GM21528 (cell line): Measurements from ENCODE around the gene CST3.
"Not testable (repeated sequence)": the region's sequence is repeated elsewhere in the genome, so short reads cannot be mapped to it uniquely, and the experiment has no call there.

Experiments used
- ATAC-seq: cut with Tn5 transposase; IDR thresholded peaks from one replicate; pipeline ENCODE4 v1.9.1; 2021; ENCODE audit warnings: mild to moderate bottlenecking, moderate library complexity; ENCODE audit not compliant: unreplicated experiment, low FRiP score

CST3 gene

DNA sequence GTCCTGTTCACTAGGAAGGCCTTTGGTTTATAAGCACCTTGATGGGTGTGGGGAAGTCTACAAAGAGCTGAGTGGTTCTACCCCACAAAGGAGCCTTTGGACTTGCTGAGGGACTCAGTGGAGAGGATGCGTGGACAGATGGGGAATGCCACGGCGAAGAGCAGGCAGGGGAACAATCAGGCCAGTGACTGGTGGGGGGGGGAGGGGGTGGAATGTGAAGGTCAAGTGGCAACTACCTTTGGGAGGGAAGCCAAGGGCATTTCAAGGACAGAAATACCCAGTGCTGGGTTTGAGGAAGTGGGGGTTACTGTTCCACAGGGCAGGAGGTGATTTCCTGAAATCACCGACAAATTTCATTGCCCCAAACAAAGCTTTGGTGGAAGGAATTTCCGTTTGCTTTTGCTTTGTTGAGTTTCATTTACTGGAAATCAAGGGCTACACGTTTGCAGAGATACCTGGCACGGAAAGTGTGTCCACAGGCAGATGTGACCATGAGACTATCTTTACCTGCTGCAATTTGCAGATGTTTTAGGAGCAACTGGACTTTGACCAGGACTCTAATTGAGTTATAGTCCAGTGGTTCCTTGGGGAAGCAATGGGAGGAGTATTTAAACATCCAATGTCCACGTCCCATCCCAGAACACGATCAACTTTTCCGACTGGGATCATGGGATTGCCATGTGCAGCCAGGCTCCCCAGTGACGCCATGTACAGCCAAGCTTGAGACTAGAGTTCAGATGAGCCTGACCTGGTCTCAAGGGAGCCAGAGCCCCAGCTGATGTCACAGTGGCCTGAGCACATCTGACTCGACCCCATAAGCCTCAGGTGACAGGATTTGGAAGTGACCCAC lies 8.0 kb downstream of the CST3 start:
- ATAC-seq: no peak

DNA sequence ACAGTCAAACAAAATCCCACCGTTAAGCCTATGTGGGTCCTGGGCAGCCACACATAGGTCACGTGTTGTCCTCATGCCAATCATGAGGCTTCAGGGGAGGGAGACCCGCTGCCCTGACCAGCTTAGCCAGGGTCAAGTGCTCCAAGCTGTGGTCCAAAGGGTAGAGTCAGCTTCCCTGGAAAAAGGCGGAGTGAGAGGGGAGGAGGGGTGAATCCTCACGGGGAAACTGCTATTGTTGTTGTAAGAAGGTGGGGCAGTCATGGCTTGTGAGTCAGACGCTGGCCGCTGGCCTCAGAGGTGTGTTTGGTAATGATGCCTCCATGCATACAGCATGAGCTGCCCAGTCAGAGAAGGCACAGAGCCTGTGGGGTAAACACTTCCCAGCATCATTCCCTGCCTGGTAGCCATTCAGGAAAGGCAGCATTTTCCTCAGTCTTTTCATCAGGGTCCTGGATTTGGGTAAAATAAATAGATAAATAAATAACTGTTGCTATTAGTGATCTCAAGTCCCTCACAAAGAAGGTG lies 8.7 kb downstream of the CST3 start:
- ATAC-seq: no peak

DNA sequence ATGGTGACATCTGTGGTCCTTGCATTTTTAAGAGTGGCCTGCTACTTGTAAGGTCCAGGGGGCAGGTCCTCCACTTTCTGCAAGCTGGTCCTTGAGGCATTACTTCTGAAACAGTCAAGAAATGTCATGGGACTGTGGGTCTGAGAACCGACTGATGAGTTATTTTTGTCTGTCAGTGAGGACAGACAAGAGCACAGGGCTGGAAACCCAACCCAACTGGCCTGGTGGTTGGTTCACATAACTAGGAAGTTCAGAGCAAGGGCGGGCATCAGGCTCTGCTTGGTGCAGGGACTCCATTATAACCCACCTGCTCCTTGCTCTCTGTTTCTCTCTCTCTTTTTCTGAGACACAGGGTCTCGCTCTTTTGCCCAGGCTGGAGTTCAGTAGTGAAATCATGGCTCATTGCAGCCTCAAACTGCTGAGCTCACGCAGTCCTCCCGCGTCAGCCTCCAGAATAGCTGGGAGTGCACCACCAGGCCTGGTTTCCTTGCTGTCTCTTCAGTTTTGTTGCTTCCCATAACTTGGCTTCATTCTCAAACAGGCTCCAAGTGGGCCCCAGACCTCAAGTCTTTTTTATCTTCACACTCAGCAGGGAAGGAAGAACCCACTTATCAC lies 9.2 kb downstream of the CST3 start:
- no peak for ATAC-seq

DNA sequence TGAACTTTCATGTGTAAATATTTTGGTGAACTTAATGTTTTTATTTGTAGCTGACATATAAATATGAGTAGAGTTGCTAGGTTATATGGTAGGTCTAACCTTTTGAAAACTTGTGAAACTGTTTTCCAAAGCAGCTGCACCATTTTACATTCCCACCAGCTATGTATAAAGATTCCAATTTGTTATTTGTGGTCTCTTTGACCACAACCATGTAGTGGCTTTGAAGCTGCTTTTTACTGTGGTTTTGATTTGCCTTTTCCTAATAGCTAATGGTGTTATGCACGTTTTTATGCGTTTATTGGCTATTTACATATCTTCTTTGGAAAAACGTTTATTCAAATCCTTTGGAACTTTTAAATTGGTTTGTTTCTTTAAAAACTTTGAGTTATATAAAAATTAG lies 10.3 kb downstream of the CST3 start:
- no peak for ATAC-seq

DNA sequence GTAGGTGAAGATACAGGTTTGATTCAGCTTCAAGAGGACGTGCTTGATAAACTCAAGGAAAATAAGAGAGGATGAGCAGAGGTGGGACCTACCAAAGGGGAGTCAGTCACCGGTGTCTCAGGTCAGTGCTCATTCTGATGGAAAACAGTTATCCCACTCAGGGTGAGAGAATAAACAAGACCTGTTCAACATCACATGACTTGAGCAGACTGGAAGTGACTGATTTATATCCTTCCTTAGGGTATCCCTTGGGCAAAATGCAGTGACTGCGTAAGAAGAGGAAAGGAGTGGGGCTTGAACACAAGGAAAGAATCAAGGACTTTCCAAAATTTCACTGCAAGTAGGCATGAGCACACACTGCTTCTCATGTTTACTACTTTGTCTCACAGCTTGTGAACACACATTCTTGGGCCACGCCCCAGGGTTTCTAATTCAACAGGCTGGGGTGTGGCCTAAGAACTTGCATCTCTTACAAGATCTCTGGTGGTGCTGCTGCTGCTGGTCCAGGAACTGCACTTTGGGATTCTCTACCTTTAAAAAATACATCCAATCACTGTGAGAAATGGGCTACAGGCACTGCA lies 11.6 kb downstream of the CST3 start:
- ATAC-seq: no peak

DNA sequence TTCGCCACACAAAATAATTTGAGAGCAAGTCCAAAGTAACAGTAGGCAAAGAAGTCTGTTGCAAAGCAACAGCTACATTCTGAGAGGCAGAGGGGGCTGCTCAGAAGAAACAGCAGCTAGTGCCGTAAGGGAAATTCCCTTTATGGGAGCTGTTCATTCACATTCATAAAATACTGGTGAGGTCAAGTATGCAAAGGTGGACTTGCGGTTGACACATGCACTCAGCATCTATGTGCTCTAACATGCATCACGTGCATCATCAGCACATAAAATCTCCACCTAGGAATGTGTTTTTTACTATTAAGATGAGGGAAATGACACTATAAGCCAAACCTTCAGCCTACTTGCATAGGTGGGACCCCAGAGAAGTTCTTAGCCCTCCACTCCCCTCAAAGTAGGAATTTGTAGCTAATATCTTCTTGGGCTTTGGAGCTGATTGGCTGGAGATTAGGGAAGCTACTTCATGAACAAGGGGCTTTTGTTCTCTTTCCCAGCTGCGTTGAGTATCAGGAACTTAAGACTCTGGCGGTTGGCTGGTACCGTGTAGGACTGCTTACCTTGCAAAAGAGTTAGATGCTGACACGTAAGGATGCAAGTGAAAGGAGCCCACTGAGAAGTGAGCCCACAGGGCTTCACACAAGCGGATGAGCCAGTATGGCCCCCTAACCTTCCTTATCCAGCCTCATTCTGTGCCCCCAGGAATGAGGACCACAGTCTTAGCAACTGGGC lies 12.4 kb downstream of the CST3 start:
- no peak for ATAC-seq

DNA sequence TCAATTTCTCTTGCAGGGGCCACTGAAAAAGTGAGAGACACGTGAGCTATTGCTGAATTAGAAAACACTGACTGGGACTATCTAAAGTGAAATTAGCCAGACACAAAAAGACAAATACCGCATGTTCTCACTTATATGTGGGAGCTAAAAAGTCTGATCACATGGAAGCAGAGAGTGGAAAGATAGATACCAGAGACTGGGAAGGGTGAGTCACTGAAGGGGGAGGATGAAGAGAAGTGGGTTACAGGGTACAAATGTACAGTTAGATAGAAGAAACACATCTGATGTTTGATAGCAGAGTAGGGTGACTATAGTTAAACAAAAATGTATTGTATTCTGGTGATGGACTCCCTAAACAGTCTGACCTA lies 13.4 kb downstream of the CST3 start:
- ATAC-seq: no peak

DNA sequence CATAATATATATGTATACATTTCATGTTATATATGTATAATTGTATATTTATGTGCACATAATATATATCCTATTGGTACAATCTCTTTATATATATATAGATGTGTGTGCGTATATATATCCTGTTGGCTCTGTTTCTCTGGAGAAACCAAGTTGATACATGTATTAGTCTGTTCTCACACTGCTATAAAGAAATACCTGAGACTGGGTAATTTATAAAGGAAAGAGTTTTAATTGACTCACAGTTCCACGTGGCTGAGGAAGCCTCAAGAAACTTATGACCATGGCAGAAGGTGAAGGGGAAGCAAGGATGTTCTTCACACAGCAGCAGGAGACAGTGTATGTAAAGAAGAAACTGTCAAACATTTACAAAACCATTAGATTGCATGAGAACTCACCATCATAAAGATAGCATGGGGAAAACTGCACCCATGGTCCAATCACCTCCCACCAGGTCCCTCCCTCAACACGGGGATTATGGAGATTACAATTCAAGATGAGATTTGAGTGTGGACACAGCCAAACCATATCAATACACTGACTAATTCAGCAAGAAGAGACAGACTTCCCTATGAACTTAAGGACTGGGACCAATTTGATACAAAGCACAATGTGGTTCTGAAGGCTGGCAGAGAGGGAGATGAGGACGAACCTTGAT lies 14.0 kb downstream of the CST3 start:
- no peak for ATAC-seq

DNA sequence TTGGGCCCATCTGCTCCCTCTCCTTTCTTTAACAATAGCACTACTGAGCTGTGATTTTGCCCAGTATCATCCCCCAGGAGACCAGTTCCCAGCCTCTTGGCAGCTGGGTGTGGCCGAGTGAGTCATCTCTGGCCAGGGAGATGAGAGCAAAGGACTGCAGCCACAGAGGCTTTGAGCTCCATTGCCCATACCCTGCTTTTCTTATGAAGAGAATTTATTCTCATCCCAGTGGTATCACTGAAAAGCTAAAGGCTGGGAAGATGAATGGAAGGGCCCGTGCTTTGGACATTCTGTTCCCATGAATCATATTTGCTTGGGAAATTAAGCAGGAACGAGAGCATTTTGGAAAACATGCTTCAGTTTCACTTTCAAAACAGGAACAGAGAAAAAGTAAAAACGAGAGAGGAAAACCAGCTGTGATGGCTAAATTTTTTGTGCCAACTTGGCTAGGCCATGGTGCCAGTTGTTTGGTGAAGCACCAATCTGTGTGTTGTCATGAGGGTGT lies 14.9 kb downstream of the CST3 start:
- no peak for ATAC-seq

DNA sequence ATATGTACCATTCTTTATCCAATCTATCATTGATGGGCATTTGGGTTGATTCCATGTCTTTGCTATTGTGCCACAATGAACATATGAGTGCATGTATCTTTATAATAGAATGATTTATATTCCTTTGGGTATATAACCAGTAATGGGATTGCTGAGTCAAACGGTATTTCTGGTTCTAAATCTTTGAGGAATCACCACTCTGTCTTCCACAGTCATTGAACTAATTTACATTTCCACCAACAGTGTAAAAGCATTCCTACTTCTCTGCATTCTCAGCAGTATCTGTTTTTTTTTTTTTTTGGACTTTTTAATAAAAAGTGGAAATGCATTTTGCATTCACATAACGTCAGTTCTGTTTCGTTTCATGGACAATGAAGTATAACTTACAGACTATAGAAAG lies 15.4 kb downstream of the CST3 start:
- not testable (repeated sequence) for ATAC-seq

DNA sequence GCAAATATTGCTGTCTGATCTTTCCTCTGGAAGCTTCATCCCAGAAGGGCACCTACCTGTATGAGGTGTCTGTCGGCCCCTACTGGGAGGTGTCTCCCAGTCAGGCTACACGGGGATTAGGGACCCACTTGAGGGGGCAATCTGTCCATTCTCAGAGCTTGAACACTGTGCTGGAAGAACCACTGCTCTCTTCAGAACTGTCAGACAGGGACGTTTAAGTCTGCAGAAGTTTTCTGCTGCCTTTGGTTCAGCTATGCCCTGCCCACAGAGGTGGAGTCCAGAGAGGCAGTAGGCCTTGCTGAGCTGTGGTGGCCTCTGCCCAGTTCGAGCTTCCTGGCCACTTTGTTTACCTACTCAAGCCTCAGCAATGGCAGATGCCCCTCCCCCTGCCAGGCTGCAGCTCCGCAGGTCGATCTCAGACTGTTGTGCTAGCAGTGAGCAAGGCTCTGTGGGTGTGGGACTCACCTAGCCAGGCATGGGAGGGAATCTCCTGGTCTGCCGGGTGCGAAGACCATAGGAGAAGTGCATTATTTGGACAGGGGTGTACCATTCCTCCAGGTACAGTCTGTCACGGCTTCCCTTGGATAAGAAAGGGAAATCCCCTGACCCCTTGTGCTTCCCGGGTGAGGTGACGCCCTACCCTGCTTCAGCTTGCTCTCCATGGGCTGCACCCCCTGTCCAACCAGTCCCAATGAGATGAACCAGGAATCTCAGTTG lies 16.9 kb downstream of the CST3 start:
- not testable (repeated sequence) for ATAC-seq

DNA sequence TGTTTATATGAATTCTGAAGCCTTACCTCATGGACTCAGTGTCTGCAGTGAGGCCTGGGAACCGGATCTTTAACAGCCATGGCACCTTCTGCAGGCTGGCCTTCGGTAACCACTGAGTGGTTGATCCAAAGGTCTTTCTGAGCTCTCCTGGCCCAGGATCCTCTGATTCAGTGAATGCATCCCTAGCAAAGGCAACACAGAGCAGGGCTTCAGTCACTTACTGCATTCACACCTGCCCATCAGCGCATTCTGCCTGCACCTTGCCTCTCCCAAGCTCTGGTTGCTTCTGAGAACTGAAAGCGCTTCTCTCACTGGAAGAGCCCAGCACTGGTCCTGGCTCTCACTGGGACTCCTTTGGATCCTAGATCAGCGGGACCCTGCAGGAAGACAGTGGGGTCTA lies 23.6 kb downstream of the CST3 start:
- no peak for ATAC-seq

DNA sequence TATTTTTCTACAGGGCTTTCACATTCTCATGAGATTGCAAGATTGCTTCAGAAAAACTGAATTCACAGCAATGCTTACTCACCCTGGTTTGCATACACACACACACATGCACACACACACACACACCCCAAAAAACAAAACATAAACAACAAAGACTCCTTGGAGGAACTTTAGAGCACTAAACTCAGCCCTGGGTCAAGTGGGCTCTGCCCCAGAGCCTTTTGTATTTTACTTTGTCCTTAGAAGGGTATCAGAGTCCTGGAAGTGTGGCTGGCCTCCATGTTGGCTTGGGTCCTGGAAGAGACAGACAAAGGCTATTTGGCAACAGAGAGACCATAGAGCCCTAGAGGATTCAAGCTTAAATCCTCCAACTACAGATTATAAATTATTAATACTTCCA lies 24.1 kb downstream of the CST3 start:
- ATAC-seq: no peak

DNA sequence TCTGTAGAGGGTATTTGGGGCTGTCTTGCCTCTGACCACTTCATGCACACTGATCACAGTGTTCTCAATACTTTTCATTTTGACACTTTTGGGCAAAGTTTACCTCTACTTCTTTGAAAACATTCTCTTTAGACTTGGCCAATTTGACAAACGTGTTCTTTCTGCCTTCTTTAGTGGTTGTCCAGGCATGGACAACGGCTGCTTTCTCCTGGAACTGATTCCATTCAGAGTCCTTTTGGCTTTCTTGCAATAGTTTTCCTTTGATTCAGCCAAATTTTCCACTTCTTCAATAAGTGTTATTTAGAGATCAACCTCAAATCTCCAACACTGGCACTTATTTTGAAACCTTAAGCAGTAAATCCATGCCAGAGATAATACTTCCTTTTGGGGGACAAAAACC lies 25.4 kb downstream of the CST3 start:
- no peak for ATAC-seq

DNA sequence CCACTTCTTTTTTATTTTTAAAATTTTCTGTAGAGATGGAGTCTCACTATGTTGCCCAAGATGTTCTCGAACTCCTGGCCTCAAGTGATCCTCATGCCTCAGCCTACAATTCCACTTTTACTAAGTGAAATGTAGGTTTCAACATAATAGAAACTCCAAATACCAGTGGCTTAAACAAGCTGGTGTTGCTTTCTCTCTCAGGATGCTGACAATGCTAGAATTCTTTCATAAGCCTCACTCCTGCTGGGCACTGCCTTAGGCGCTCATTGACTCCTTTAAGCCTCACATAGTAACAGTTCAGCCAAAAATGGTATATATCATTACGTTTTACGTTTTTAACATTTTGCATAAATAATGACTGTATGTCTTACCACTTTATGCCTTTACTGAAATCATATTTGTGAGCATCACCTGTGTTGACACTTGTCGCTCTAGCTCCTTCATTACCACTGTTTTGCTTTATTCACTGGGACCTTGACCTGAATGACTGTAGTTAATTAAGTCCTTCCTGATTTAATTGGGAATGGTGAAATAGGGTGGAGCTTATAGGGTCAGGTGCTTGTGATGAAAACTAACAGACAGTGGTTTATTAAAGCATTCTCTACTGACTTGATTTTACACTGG lies 28.2 kb downstream of the CST3 start:
- ATAC-seq: no peak

DNA sequence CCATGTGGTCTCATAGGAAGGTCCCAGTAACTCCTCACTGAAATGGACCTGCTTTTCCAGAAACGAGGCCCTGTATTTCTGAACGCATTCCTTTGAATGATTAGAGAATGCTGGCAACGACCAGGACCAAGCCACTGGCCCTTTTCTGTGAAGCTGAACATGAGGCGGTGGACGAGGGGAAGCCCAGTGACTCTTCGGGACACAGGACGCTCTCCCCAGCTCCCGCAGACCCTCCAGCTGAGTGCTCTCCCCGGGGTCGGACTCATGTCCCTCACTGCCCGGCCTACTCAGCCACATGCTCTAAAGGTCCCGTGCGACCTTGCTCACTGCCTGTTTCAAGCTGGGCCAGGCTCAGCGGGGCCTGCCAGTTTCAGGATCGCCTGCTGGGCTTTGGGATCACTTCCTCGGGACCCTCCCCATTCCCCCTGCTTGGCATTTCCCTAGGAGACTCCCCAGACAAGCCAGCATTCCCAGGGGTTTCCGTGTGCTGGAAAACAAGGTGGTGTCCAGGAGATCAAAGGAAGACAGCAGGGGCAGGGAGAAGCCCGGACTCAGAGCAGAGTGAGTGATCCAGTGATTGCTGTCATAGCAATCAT lies 29.4 kb downstream of the CST3 start:
- no peak for ATAC-seq

DNA sequence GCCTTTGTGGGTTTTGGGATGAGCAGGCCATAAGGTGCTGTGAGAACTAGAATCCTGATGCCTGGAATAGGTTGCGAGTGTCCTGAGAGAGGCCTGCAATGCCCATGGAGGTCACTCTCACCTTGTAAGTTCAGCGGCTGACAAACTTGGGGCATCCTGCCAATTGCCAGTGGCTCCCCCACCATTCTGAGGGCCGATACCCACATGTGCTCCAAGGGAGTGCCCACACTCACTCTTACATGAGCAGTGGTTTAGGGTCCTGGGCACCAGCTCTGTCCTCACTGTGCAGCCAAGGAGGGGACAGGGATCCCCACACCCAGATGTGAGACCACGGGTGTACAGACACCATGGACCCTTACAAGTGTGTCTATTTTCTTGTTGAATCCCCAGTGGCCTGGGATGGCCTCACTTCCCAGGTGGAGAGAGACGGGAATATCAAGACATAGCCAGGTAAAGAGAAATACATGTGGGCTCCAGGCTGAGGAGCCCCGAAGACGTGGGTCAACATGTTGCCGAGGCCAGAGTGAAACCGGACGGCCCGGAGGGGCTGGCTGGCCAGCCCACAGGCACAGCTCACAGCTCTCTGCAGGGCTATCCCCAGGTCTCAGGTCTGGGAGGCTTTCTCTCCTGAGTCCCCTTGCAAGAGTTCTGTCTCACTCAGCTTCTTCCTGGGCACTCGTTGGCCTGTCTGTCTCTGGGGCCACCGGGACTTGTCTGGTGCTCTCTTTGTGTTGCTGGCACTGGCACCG lies 30.1 kb downstream of the CST3 start:
- ATAC-seq: no peak

DNA sequence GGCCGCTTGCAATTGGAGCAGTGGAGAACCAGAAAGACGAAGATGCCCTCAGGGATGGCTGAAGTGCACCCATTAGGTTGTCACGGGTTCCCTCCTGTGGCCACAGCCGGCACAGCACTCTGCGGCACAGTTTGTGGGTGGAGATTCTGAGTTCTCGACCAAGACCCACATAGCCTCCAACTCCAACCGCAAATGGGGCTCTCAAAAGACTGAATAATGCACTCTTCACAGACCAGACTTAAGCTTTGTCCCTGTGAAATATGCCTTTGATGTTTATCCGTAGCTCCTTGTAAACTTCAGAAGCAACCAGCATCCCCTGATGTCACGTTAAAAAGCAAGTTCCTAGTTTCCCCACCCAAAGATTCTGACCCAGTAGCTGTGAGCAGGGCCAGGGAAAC lies 31.1 kb downstream of the CST3 start:
- ATAC-seq: peak; percentile 86
